Measurements from ENCODE around the gene TRMT61A.

The TRMT61A gene
- 16.8 to 94.3 (median 25.7) reads per million in 3 experiments for total RNA-seq

- peak; percentile 69 for DNase-seq
Observed at GRCh38 chr14:103528587-103529382, at the start of gene TRMT61A. TSS of gene TRMT61A (plus strand) at chr14:103529196. CDS start at chr14:103529979, 783 bp downstream.

DNA sequence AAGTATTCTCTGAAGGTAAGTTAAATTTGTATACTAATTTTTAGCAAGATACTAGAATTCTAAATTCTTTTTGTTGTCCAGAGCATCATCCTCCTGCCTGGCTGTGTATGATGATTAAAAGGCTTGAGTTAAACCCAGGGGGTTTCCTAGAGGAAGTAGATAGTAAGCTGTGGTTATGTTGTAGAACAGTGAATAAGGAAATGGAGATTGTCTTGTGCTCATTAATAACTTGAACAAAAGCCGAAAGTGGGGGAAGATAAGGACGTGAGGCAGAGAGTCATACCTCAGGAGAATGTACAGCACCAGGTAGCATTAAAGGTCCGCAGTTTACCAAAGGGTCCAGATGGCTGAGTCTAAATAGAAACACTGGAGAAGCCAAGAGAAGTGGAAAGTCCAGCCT lies 48.4 kb upstream of the TRMT61A start:
- DNase-seq = peak; percentile 15

- DNase-seq = no peak
Observed at GRCh38 chr14:103483600-103483999, 45.4 kb upstream of the TRMT61A start.

DNA sequence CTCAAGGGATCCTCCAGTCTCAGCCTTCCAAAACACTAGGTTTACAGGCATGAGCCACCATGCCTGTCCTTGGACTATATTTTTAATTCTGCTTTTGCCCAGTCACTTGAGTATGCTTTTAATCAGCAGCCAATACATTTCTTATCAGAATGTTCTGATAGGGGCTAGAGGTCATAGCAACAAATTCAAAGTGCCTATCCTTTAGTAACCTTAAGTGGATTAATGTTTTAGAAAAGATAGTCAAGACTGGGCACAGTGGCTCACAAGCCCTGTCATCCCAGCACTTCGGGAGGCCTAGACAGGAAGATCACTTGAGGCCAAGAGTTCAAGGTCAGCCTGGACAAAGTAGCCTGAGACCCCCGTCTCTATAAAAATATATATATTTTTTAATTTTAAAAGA lies 43.5 kb upstream of the TRMT61A start:
- no peak for DNase-seq

DNA sequence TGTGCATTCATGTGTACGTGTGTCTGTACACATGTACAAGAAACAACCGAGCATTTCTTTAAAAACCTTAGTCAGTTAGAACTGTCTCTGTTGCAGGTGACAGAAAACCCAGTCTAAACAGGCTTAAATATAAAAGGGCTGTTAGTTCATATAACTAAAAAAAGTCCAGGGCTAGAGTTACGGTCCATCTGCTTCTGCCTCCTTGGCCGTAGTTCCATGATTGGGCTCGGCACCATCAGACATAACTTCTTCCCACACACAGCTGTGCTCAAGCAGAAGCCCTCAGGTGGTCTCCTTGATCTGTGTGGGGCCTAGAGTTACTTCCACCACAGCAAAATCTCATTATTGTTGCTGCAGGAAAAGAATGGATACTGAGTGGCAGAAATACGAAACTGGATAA lies 40.9 kb upstream of the TRMT61A start:
- DNase-seq = no peak

- no peak for DNase-seq
Observed at GRCh38 chr14:103488960-103489359, 40.0 kb upstream of the TRMT61A start.

DNA sequence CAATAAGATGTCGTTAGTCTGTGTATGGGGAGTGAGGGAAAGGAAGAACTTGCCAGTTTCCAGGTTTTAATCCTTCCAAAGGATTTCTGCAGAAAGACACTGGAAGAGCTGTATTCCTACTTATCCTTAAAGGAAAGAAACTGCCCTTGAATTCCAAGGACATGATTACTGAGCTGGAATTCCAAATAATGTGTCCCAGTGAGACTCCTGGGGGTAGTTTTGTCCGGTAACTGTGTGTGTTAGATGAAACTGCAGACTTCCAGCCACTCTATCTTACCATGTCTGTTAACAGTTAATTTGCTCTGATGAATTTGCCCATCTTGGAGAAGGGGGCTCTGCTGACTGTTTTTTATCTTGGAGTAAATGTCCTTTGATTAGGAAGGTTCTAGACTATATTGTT lies 39.4 kb upstream of the TRMT61A start:
- DNase-seq = no peak

GRCh38 chr14:103491691-103492090 lies 37.3 kb upstream of the TRMT61A start:
- no peak for DNase-seq

- no peak for DNase-seq
Observed at GRCh38 chr14:103492156-103492925, 36.7 kb upstream of the TRMT61A start.

GRCh38 chr14:103495854-103496253 lies 33.1 kb upstream of the TRMT61A start:
- no peak for DNase-seq

DNA sequence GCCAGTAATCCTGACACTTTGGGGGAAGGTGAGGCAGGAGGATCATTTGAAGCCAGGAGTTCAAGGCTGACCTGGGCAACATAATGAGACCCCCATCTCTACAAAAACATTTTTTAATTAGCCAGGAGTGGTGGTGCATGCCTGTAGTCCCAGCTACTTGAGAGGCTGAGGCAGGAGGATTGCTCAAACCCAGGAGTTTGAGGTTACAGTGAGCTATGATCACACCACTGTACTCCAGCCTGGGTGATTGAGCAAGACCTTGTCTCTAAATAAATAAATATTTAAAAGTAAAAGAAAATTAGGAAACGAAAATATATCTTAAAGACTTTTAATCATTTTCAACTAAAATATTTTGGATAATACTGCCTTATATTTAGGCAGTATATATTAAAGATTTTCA lies 32.2 kb upstream of the TRMT61A start:
- no peak for DNase-seq

DNA sequence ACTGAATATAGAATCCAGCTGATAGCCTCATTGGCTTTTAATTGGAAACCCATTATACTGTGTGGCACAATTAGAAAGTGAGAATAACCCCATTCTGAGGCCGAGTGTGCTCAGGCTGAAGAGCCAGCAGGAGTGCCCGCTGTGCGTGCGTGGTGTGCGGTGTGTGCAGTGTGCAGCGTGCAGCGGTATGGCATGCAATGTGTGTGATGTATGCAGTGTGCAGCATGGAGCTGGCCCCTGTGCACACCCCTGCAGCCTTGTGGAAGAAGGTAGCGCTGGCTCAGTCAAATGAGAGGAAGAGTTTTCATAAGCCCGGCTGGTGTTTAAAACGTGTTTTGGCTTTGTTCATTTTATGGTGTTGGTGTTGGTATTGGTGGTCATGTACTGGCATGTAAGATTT lies 29.3 kb upstream of the TRMT61A start:
- no peak for DNase-seq

DNA sequence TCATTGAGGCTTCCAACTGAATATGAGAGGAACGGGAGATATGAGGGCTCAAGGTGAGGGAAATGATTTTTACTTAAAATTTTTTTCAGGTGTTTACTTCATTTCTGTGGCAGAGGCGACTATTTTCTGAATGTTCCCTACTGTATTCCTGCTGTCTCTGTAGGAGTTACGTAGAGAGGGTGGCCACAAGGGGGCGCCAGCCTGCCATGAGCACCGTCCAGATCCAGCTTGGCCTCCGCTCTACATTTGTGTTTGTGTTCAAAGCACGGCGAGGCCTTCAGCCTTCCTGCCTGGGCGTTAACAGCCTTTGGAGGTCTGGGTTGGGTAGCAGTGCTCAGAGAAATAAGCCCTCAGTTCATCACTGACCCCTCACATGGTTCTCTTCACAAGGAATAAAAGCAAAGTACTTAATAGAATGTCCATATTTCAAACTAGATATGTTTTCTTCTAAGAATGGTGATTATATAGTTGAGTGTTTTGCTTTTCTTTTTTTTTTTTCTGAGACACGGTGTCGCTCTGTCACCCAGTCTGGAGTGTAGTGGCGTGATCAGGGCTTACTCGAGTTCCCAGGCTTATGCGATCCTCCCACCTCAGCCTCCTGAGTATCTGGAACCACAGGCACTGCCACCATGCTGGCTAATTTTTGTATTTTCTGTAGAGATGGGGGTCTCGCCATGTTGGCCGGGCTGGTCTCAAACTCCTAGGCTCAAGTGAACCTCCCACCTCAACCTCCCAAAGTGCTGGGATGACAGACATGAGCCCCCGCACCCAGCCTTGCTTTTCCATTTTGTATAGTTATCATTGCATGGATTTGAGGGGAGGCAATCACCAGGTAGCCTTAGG lies 28.6 kb upstream of the TRMT61A start:
- peak; percentile 62 for DNase-seq

- DNase-seq = no peak
Observed at GRCh38 chr14:103501041-103501870, 27.7 kb upstream of the TRMT61A start.

GRCh38 chr14:103501921-103502669 lies 26.9 kb upstream of the TRMT61A start:
- DNase-seq = no peak

GRCh38 chr14:103502877-103503276 lies 26.1 kb upstream of the TRMT61A start:
- DNase-seq = no peak

GRCh38 chr14:103503296-103503695 lies 25.7 kb upstream of the TRMT61A start:
- DNase-seq = no peak

DNA sequence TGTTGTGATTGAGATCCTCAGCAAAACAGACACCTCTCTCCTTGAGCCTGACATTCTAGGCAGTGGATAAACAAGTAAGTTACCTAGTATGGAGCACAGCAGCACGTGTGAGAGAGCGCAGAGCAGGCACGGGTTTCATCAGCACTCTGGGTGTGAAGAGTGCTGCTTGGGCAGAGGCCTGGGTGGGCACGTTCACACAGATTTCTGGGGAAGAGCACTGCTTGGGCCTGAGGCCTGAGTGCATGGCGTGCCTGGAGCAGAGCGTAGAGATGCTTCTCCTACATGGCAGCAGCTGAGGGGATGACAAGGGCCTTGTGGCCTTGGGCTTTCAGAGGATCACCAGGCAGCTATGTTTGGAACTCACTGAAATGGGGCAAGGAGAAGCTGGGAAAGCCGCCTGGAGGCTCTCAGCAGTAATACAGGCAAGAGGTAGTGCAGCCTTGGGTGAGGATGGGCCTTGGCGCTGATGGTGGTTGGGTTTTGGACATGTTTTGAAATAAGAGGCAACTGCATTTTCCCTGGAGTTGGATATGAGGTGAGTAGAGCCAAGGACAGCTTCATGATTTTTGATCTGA lies 23.9 kb upstream of the TRMT61A start:
- DNase-seq = no peak

- no peak for DNase-seq
Observed at GRCh38 chr14:103507751-103508150, 21.2 kb upstream of the TRMT61A start.

- no peak for DNase-seq
Observed at GRCh38 chr14:103508521-103509329, 20.3 kb upstream of the TRMT61A start.
